KOPT-K1 (cell line): Measurements from ENCODE around the gene INTS15.

ENCODE experiments used
- H3K27ac ChIP-seq: fragments of 200-600 bp; sonication (generic); 2 replicates; pipeline ENCODE4 v1.5.1; 2016; ENCODE audit warnings: antibody characterized with exemption, mild to moderate bottlenecking, low read depth, low read length; ENCODE audit not compliant: poor library complexity, severe bottlenecking
- H3K36me3 ChIP-seq: fragments of 200-600 bp; sonication (generic); 2 replicates; pipeline ENCODE4 v1.5.1; 2017; ENCODE audit warnings: antibody characterized with exemption, mild to moderate bottlenecking, low read length, moderate library complexity; ENCODE audit not compliant: insufficient read depth
- H3K9me3 ChIP-seq: fragments of 200-600 bp; sonication (generic); 2 replicates; pipeline ENCODE4 v1.5.1; 2017; ENCODE audit warnings: antibody characterized with exemption, low read length, mild to moderate bottlenecking; ENCODE audit not compliant: insufficient read depth, poor library complexity, severe bottlenecking

Gene INTS15

DNA sequence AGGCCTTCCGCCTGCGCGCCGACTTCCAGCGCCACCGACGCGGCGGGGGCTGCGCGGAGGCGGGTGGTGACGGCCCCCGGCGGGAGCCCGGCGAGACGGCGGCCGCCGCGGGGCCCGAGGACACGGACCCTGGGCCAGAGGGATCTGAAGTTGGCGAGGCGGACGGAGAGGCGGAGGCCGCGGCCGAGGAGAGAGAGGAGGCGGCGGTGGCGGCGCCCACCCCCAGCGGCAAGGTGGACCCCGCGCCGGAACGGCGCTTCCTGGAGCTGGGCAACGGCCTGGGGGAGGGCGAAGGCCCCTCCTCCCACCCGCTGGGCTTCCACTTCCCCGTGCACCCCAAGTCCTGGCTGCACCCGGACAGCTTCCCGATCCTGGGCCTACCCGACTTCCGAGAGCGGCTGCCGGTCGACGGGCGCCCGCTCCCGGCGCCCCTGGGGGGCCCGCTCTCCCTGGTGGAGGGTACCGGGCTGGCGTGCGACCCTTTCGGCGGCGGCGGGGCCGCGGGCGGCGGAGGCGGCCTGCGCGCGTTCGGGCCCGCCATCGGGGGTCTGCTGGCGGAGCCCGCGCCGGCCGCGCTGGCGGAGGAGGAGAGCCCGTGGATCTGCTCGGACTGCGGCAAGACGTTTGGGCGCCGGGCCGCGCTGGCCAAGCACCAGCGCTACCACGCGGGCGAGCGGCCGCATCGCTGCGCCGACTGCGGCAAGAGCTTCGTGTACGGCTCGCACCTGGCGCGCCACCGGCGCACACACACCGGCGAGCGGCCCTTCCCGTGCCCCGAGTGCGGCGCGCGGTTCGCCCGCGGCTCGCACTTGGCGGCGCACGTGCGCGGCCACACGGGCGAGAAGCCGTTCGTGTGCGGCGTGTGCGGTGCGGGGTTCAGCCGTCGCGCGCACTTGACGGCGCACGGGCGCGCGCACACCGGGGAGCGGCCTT lies 63.5 kb downstream of the INTS15 start:
- peaks cover 81% of the 10 kb centered on the region for H3K36me3 ChIP-seq
- H3K9me3 ChIP-seq = peaks cover 68% of the 10 kb centered on the region
- H3K27ac ChIP-seq = no peak overlapping the region

DNA sequence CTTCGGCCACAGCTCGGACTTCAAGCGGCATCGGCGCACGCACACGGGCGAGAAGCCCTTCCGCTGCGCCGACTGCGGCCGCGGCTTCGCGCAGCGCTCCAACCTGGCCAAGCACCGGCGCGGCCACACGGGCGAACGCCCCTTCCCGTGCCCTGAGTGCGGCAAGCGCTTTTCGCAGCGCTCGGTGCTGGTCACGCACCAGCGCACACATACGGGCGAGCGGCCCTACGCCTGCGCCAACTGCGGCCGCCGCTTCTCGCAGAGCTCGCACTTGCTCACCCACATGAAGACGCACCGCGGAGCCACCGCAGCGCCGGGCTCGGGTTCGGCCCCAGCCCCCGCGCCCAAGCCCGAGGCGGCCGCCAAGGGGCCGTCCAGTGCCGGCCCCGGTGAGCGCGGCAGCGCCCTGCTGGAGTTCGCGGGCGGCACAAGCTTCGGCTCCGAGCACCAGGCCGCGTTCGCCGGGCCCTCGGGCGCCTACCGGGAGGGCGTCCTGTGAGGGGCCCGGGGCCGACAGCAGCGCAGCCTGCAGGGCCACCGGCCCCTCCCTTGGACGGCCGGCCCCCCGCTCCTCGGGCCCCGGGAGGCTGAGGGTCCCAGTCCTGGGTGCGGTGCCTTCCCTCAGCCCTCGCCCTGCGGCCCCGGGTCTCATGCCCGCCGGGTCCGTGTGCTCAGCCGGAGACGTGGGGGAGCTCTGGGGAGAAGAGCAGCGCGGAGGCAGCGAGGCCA lies 64.5 kb downstream of the INTS15 start:
- Histone ChIP-seq H3K9me3 (peaks cover 60% of the 10 kb centered on the region), H3K36me3 (peaks cover 72% of the 10 kb centered on the region), H3K27ac (no peak overlapping the region)

DNA sequence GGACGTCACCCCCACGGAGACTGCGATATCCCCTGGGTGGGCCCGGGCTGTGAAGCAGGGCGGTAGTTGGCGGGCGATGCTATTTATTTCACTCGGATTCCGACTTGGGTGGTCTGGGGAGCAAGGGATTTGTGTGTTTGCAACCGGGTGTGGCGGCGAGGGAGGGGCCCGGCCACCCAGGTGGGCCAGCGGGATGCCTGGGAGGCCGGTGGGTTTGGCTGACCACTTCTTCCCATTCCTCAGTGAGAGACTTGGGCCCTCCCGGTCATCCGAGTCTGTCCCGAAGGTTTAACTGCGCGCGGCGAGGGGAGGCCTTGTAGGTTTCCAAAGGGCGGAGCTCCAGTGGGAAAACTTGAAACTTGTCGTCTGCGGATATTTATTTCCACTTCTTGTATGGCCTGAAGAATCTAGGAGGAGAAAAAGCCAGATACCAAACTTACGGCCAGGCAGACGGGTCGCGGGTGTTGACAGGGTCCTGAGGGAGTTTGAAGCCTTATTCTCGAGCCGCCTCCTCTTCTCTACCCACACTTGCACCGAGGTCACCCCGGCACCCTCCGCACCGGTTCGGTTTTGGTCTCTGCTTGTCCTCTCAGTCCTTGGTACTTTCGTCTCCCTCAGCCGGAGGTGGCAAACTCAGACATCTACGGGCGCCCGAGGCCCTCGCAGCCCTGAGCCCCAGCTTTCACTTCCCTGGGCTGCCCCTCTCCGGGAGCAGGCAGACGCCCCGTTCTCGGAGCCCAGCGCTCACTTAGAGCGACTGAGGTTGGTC lies 65.2 kb downstream of the INTS15 start:
- Histone ChIP-seq H3K27ac (no peak overlapping the region), H3K36me3 (peaks cover 64% of the 10 kb centered on the region), H3K9me3 (peaks cover 52% of the 10 kb centered on the region)

DNA sequence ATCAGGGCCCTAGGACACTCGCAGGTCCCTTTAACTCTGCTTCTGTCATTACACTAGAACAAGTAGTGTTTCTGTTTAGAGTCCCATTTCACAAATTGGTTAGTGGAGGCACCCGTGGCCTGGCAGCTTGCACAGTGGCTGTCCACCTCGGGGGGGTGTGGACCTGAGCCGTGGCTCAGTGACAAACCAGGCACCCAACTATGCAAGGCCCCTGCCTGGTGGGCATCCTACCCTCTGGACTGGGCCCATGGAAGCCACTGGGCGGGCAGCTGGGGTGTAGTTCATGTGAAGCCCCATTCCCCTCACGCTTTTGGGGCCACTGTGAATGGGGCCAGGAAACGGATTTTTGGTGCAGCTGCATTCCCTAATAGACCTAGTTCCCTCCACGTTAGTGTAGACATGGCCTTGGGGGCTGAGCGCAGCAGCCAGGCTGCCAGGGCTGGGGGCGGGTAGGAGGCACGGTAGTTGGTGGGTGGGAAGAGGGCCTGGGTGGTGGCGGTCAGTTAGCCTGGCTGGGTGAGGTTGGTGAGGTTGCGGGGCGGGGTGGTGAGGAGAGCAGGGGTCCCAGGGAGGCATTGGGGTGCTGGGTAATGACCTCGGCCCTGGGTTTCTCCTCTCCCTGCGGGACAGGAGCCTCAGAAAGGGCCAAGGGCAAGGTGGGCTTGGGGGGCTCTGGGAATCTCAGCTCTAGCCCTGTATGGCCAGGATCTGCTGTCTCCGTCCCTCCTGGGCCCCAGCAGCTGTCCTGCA lies 66.0 kb downstream of the INTS15 start:
- Histone ChIP-seq H3K36me3 (peaks cover 56% of the 10 kb centered on the region), H3K27ac (no peak overlapping the region), H3K9me3 (peaks cover 44% of the 10 kb centered on the region)

DNA sequence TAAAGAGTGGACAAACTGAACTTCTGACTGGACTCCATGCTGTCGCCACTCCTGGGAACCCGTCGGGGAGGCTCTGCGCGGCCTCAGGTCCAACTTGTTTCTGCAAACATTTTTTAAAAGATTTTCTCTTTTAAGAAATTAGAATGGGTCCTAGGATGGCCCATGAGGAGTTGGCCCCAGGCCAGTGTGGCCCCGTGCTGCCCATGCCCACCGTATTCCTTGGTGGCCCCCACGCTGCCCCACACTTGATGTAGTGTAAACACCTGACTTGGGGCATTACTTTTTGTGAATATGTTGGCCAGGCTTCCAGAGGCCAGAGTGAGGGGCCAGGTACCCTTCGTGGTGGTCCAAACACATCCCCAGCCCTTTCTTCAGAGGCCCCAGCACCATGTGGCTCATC lies 66.6 kb downstream of the INTS15 start:
- Histone ChIP-seq H3K27ac (no peak overlapping the region), H3K36me3 (peaks cover 50% of the 10 kb centered on the region), H3K9me3 (peaks cover 38% of the 10 kb centered on the region)
